Ectodermal cell (in vitro differentiated cells): ENCODE data around the gene PRODH2. TPM values are rescaled to one million over a fixed set of nuclear protein-coding genes. Genes with fewer than 3 reads are reported as not detected.

ENCODE experiments used
- H3K27ac ChIP-seq: 2 replicates; pipeline ENCODE4 v1.7.0; 2013; ENCODE audit warnings: mild to moderate bottlenecking, low read depth, low read length; ENCODE audit not compliant: insufficient read depth, poor library complexity, severe bottlenecking
- H3K27me3 ChIP-seq: 2 replicates; pipeline ENCODE4 v1.7.0; 2013; ENCODE audit warnings: mild to moderate bottlenecking, low read length; ENCODE audit not compliant: insufficient read depth, control insufficient read depth, poor library complexity, severe bottlenecking
- H3K36me3 ChIP-seq: one replicate; pipeline ENCODE4 v1.7.0; 2013; ENCODE audit warnings: low read length; ENCODE audit not compliant: control insufficient read depth, insufficient read depth
- H3K4me1 ChIP-seq: one replicate; pipeline ENCODE4 v1.7.0; 2013; ENCODE audit warnings: low read length; ENCODE audit not compliant: control insufficient read depth, insufficient read depth
- H3K4me3 ChIP-seq: 2 replicates; pipeline ENCODE4 v1.7.0; 2013; ENCODE audit warnings: low read depth, low read length, control low read depth; ENCODE audit not compliant: insufficient read depth
- H3K9me3 ChIP-seq: 2 replicates; pipeline ENCODE4 v1.7.0; 2013; ENCODE audit warnings: mild to moderate bottlenecking, low read length, moderate library complexity; ENCODE audit not compliant: control insufficient read depth
- WGBS, 2 experiments: methylation state at CpG; one replicate each; pipeline ENCODE4 v1.1.7; 2013; ENCODE audit warnings: missing lambda C conversion rate in 2 of 2; 5-methylcytosine and 5-hydroxymethylcytosine counted together
- polyA plus RNA-seq, 4 experiments: library from polyadenylated mRNA; stranded (reverse); fragments of 50-300 nt; gene quantifications; one replicate each; pipeline ENCODE4 v1.2.3, GENCODE V29; 2013

PRODH2 gene, protein sequence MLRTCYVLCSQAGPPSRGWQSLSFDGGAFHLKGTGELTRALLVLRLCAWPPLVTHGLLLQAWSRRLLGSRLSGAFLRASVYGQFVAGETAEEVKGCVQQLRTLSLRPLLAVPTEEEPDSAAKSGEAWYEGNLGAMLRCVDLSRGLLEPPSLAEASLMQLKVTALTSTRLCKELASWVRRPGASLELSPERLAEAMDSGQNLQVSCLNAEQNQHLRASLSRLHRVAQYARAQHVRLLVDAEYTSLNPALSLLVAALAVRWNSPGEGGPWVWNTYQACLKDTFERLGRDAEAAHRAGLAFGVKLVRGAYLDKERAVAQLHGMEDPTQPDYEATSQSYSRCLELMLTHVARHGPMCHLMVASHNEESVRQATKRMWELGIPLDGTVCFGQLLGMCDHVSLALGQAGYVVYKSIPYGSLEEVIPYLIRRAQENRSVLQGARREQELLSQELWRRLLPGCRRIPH
- polyA plus RNA-seq (2013, experiment 1 of 4) = not detected
- not detected for polyA plus RNA-seq (2013, experiment 2 of 4)
- polyA plus RNA-seq (2013, experiment 3 of 4) = not detected
- not detected for polyA plus RNA-seq (2013, experiment 4 of 4)

DNA sequence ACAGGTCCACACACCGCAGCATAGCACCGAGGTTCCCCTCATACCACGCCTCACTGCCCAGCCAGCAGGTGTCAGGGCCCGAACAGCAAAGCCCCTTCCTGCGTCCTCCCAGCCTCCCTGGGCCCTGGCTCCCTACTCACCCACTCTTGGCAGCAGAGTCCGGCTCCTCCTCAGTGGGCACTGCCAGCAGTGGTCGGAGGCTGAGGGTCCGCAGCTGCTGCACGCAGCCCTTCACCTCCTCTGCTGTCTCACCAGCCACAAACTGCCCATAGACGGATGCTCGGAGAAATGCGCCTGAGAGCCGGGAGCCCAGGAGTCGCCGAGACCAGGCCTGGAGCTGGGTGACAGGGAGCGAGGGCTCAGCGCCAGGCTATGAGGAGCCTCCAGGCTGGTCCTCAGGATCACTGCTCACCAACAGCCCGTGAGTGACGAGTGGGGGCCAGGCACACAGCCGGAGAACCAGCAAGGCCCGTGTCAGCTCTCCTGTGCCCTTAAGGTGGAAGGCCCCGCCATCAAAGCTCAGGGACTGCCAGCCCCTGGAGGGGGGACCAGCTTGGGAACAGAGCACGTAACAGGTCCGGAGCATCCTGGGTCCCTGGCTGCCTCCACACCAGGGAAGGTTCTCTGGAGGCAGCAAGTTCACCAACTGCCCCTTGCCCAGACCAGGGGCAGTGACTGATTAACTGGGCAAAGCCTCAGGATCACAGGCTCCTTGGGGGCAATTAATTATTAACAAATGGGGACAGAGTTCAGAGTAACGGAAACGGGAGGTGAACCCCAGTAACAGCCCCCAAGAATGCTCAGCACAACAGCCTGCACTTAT, at the start of gene PRODH2:
Gene PRODH2 (minus strand): TSS at position 626 of the 823 bp plus-strand sequence. CDS start 40 bp downstream, at position 586.
- Histone ChIP-seq H3K36me3 (no peaks in the 10 kb centered on the region), H3K27ac (no peak within 1 kb of the TSS), H3K9me3 (no peaks in the 10 kb centered on the region), H3K4me1 (no peaks in the 10 kb centered on the region), H3K27me3 (no peaks in the 10 kb centered on the region), H3K4me3 (no peak within 1 kb of the TSS)
- 87% methylated on average over 26 of the region's 26 CpGs for WGBS, 2 experiments

DNA sequence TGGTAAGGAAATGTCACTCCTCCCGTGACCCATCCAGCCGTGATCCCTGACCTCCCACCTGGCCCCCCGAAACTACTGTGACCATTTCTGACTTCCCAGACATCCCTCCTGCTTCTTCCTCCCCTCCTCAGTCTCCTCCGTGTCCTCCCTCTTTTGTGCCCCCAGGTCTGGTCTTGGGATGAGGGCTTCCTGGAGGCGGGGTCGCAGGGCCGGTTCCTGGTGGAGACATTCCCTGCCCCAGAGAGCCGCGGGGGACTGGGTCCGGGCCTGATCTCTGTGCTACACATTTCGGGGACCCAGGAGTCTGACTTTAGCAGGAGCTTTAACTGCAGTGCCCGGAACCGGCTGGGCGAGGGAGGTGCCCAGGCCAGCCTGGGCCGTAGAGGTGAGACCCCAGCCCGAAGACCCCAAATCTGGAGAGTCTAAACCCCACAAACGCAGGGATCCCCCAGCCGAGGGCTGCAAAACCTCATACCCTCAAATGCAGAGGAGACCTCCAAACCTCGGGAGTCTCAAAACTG, 49.1 kb upstream of the PRODH2 start:
- Histone ChIP-seq H3K9me3 (no peaks in the 10 kb centered on the region), H3K27ac (peak overlapping the region; percentile 72), H3K27me3 (peaks cover 59% of the 10 kb centered on the region), H3K36me3 (peaks cover 3% of the 10 kb centered on the region), H3K4me3 (peak overlapping the region; percentile 39), H3K4me1 (peaks cover 20% of the 10 kb centered on the region)
- 47 to 52% methylated on average over 19 of the region's 19 CpGs for WGBS, 2 experiments

DNA sequence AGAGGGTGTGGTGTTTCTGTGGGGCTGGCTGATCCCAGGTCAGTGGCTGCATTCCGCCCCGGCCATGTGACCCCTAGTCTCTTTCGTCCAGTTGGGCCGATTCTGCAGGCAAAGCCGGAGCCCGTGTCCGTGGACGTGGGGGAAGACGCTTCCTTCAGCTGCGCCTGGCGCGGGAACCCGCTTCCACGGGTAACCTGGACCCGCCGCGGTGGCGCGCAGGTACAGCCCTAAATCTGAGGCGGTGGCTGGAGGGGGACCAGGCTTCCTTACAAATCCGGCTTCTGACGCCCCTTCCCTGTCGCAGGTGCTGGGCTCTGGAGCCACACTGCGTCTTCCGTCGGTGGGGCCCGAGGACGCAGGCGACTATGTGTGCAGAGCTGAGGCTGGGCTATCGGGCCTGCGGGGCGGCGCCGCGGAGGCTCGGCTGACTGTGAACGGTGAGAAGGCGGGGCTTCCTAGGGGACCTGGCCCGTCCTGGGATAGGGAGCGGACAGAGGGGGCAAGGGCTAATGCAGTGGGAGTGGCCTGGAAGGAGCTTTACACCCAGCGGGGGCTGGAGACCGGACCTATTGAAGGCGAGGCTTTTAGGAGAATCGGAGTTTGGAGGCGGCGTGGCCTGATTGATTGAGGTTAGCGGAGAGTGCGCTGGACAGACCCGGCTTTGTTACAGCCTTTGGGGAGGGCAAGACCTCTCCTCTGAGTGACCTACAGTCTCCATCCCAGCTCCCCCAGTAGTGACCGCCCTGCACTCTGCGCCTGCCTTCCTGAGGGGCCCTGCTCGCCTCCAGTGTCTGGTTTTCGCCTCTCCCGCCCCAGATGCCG, 48.4 kb upstream of the PRODH2 start:
- WGBS, 2 experiments = 5 to 6% methylated on average over 55 of the region's 55 CpGs
- peaks cover 20% of the 10 kb centered on the region for H3K4me1 ChIP-seq
- H3K9me3 ChIP-seq = no peaks in the 10 kb centered on the region
- H3K27ac ChIP-seq = peak overlapping the region; percentile 72
- peaks cover 65% of the 10 kb centered on the region for H3K27me3 ChIP-seq
- peak overlapping the region; percentile 39 for H3K4me3 ChIP-seq
- H3K36me3 ChIP-seq = peaks cover 3% of the 10 kb centered on the region

DNA sequence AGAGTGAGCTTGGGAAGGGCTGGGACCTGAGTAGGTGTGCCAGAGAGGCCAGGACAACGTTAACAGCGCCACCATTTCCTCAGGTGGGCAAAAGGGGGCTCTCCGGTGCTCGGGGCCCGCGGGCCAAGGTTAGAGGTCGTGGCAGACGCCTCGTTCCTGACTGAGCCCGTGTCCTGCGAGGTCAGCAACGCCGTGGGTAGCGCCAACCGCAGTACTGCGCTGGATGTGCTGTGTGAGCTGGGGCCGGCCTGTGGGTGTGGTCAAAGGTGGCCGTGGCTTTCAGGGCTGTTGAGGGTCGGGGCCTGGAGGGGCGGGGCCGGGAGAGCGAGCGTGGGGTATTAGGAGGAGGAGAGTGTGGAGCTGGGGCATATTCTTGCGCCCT, 47.8 kb upstream of the PRODH2 start:
- Histone ChIP-seq H3K4me3 (peak overlapping the region; percentile 39), H3K9me3 (no peaks in the 10 kb centered on the region), H3K27me3 (peaks cover 66% of the 10 kb centered on the region), H3K36me3 (no peaks in the 10 kb centered on the region), H3K4me1 (peaks cover 25% of the 10 kb centered on the region), H3K27ac (no peak overlapping the region)
- WGBS, 2 experiments = 9 to 10% methylated on average over 24 of the region's 24 CpGs

DNA sequence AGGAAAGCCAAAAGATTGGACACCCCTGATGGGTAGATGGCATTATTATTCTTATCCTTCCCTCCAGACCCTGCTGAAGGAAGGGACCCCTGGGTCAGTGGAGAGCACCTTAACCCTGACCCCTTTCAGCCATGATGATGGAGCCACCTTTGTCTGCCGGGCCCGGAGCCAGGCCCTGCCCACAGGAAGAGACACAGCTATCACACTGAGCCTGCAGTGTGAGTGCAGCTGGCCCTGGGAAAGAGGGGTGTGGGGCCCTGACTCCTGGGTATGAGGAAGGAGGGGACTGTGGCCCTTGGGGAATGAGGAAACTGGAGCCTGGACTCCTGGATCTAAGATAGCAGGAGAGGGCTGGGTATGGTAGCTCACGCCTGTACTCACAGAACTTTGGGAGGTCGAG, 46.8 kb upstream of the PRODH2 start:
- peaks cover 72% of the 10 kb centered on the region for H3K27me3 ChIP-seq
- no peak overlapping the region for H3K4me3 ChIP-seq
- 82 to 89% methylated on average over 4 of the region's 4 CpGs for WGBS, 2 experiments
- H3K9me3 ChIP-seq = no peaks in the 10 kb centered on the region
- H3K4me1 ChIP-seq = peaks cover 34% of the 10 kb centered on the region
- H3K36me3 ChIP-seq = no peaks in the 10 kb centered on the region
- H3K27ac ChIP-seq = no peak overlapping the region

DNA sequence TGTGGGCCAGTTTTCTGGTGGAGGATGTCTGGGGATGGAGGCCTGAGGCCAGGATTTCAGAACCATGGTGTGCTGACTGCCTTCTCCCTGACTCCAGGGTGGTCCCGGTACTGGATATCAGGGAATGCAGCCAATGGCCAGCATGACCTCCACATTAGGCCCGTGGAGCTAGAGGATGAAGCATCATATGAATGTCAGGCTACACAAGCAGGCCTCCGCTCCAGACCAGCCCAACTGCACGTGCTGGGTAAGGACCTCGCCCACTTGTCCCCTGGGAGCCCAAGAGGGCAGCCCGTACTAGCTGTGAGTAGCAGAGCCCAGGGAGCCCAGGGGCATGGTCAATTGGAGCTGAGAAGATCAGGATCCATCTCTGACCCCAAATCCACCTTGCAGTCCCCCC, 45.7 kb upstream of the PRODH2 start:
- WGBS, 2 experiments = 85 to 86% methylated on average over 6 of the region's 6 CpGs
- no peak overlapping the region for H3K4me3 ChIP-seq
- peaks cover 74% of the 10 kb centered on the region for H3K27me3 ChIP-seq

DNA sequence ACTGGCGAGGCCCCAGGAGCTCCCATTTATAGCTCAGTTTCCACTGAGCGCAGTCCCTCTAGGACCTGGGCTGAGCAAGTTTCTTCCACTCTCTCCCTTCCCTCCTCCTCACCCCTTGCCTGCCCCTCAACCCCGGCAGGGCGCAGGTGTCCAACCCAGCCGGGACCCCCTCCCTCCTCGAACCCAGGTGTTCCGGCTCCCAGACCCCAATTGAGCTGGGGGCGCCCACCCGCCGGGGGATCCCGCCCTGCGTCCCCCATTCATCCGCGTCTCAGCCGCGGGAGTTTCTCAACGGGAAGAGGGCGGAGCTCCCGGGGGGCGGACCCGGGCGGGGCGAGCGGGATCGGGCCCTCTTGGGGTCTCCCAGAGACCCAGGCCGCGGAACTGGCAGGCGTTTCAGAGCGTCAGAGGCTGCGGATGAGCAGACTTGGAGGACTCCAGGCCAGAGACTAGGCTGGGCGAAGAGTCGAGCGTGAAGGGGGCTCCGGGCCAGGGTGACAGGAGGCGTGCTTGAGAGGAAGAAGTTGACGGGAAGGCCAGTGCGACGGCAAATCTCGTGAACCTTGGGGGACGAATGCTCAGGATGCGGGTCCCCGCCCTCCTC, 44.0 kb upstream of the PRODH2 start, which contains the start of gene KIRREL2:
Gene KIRREL2 (plus strand): TSS at position 366 of the 604 bp plus-strand sequence. CDS start 209 bp downstream, at position 575.
- Histone ChIP-seq H3K4me1 (peaks cover 31% of the 10 kb centered on the region), H3K9me3 (no peaks in the 10 kb centered on the region), H3K36me3 (no peaks in the 10 kb centered on the region), H3K4me3 (peak within 1 kb of the TSS; percentile 52), H3K27ac (peak within 1 kb of the TSS; percentile 65), H3K27me3 (peaks cover 68% of the 10 kb centered on the region)
- 1% methylated on average over 42 of the region's 42 CpGs for WGBS, 2 experiments

More for the DNA sequence above, 45.7 kb upstream of the PRODH2 start:
- Histone ChIP-seq H3K36me3 (no peaks in the 10 kb centered on the region), H3K27ac (no peak overlapping the region), H3K9me3 (no peaks in the 10 kb centered on the region), H3K4me1 (peaks cover 34% of the 10 kb centered on the region)

DNA sequence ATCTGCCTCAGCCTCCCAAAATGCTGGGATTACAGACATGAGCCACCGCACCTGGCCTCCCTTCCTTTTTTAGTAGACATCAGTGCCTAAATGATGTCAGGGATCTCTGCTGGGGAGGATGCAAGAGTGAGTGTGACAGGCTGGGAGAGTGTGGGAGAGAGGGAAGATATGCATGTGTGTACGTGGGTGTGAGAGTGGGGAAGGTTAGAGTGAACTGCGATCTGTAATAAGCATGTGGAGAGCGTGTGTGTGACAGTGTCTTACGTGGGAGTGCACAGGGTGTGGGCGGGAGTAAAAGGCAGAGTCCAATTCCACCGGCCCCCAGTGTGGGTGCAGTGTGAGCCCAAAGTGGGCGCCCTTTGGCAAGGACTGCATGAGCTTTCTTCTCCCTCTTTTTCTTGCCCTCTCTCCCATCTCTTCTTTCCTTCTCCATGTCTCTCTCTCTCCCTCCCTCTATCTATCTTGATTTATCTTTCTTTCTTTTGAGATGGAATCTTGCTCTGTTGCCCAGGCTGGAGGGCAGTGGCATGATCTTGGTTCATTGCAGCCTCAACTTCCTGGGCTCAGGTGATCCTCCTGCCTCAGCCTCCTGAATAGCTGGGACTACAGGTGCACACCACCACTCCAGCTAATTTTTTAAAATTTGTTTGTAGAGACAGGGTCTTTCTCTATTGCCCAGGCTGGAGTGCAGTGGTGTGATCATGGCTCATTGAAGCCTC, 40.6 kb upstream of the PRODH2 start:
- H3K4me3 ChIP-seq = no peak overlapping the region
- H3K4me1 ChIP-seq = peaks cover 20% of the 10 kb centered on the region
- no peak overlapping the region for H3K27ac ChIP-seq
- 83 to 87% methylated on average over 8 of the region's 8 CpGs for WGBS, 2 experiments
- H3K27me3 ChIP-seq = peaks cover 59% of the 10 kb centered on the region
- no peaks in the 10 kb centered on the region for H3K36me3 ChIP-seq
- H3K9me3 ChIP-seq = no peaks in the 10 kb centered on the region
